Activated naive CD4-positive, alpha-beta T cell treated with anti-CD3 and anti-CD28 coated beads, Interleukin-2, amount 50 U/mL, for 24 hours (primary cell): ENCODE data around the gene MAPK12.

Source experiments
- H3K27ac Mint-ChIP-seq: one replicate; pipeline ENCODE4 v1.8.0; 2021; ENCODE audit warnings: mild to moderate bottlenecking, mixed read lengths
- H3K27me3 Mint-ChIP-seq: one replicate; pipeline ENCODE4 v1.8.0; 2021; ENCODE audit warnings: mixed read lengths
- H3K36me3 Mint-ChIP-seq: one replicate; pipeline ENCODE4 v1.8.0; 2021; ENCODE audit warnings: mixed read lengths
- H3K4me1 Mint-ChIP-seq: one replicate; pipeline ENCODE4 v1.8.0; 2021; ENCODE audit warnings: mixed read lengths
- H3K4me3 Mint-ChIP-seq: one replicate; pipeline ENCODE4 v1.8.0; 2021; ENCODE audit warnings: mild to moderate bottlenecking, mixed read lengths
- H3K9me3 Mint-ChIP-seq: one replicate; pipeline ENCODE4 v1.8.0; 2021; ENCODE audit warnings: mixed read lengths

Gene MAPK12

GRCh38 chr22:50266994-50267393 lies 5.5 kb upstream of the MAPK12 start:
- H3K9me3 Mint-ChIP-seq, result no peaks in the 10 kb centered on the region
- H3K4me3 Mint-ChIP-seq, result no peak overlapping the region
- H3K36me3 Mint-ChIP-seq, result no peaks in the 10 kb centered on the region
- H3K4me1 Mint-ChIP-seq, result peaks cover 7% of the 10 kb centered on the region
- peaks cover 5% of the 10 kb centered on the region for H3K27me3 Mint-ChIP-seq
- H3K27ac Mint-ChIP-seq, result no peak overlapping the region

- Mint-ChIP-seq H3K27me3 (peaks cover 6% of the 10 kb centered on the region), H3K27ac (no peak overlapping the region), H3K9me3 (no peaks in the 10 kb centered on the region), H3K4me3 (no peak overlapping the region), H3K36me3 (no peaks in the 10 kb centered on the region), H3K4me1 (peaks cover 8% of the 10 kb centered on the region)
These were observed 3.6 kb upstream of the MAPK12 start for GRCh38 chr22:50264946-50265669.

- H3K9me3 Mint-ChIP-seq, result no peaks in the 10 kb centered on the region
- H3K27me3 Mint-ChIP-seq, result peaks cover 6% of the 10 kb centered on the region
- H3K4me1 Mint-ChIP-seq, result peaks cover 8% of the 10 kb centered on the region
- no peak overlapping the region for H3K4me3 Mint-ChIP-seq
- H3K27ac Mint-ChIP-seq, result no peak overlapping the region
- H3K36me3 Mint-ChIP-seq, result no peaks in the 10 kb centered on the region
These were observed 2.7 kb upstream of the MAPK12 start for GRCh38 chr22:50264104-50264745.

- Mint-ChIP-seq H3K27me3 (peaks cover 8% of the 10 kb centered on the region), H3K4me3 (peak overlapping the region; percentile 26), H3K36me3 (no peaks in the 10 kb centered on the region), H3K4me1 (peaks cover 6% of the 10 kb centered on the region), H3K27ac (no peak overlapping the region), H3K9me3 (no peaks in the 10 kb centered on the region)
These were observed 1.6 kb upstream of the MAPK12 start for GRCh38 chr22:50262973-50263617.

- Mint-ChIP-seq H3K27me3 (peaks cover 8% of the 10 kb centered on the region), H3K9me3 (no peaks in the 10 kb centered on the region), H3K36me3 (no peaks in the 10 kb centered on the region), H3K27ac (peak overlapping the region; percentile 46), H3K4me1 (peaks cover 6% of the 10 kb centered on the region), H3K4me3 (peak overlapping the region; percentile 51)
These were observed 1.0 kb upstream of the MAPK12 start for GRCh38 chr22:50262460-50262911.

- no peak overlapping the region for H3K27ac Mint-ChIP-seq
- peaks cover 6% of the 10 kb centered on the region for H3K4me1 Mint-ChIP-seq
- H3K9me3 Mint-ChIP-seq, result no peaks in the 10 kb centered on the region
- H3K36me3 Mint-ChIP-seq, result no peaks in the 10 kb centered on the region
- H3K4me3 Mint-ChIP-seq, result peak overlapping the region; percentile 23
- peaks cover 9% of the 10 kb centered on the region for H3K27me3 Mint-ChIP-seq
These were observed 475 bp downstream of the MAPK12 start for GRCh38 chr22:50260801-50261614.

GRCh38 chr22:50260434-50260800 lies 1.1 kb downstream of the MAPK12 start:
- no peak overlapping the region for H3K4me3 Mint-ChIP-seq

GRCh38 chr22:50259302-50259701 lies 2.2 kb downstream of the MAPK12 start:
- Mint-ChIP-seq H3K27ac (no peak overlapping the region), H3K4me3 (no peak overlapping the region), H3K9me3 (no peaks in the 10 kb centered on the region), H3K36me3 (no peaks in the 10 kb centered on the region), H3K27me3 (peaks cover 9% of the 10 kb centered on the region), H3K4me1 (peaks cover 6% of the 10 kb centered on the region)

More at GRCh38 chr22:50260434-50260800, 1.1 kb downstream of the MAPK12 start:
- Mint-ChIP-seq H3K4me1 (peaks cover 6% of the 10 kb centered on the region), H3K27ac (no peak overlapping the region), H3K36me3 (no peaks in the 10 kb centered on the region), H3K27me3 (peaks cover 9% of the 10 kb centered on the region), H3K9me3 (no peaks in the 10 kb centered on the region)

GRCh38 chr22:50258361-50259292 lies 2.9 kb downstream of the MAPK12 start:
- no peaks in the 10 kb centered on the region for H3K36me3 Mint-ChIP-seq
- H3K27me3 Mint-ChIP-seq, result peaks cover 9% of the 10 kb centered on the region
- H3K4me3 Mint-ChIP-seq, result no peak overlapping the region
- H3K4me1 Mint-ChIP-seq, result peaks cover 6% of the 10 kb centered on the region
- no peak overlapping the region for H3K27ac Mint-ChIP-seq
- no peaks in the 10 kb centered on the region for H3K9me3 Mint-ChIP-seq

GRCh38 chr22:50257451-50258360 lies 3.8 kb downstream of the MAPK12 start:
- Mint-ChIP-seq H3K27ac (no peak overlapping the region), H3K4me3 (no peak overlapping the region), H3K9me3 (no peaks in the 10 kb centered on the region), H3K36me3 (no peaks in the 10 kb centered on the region), H3K27me3 (peaks cover 9% of the 10 kb centered on the region), H3K4me1 (peaks cover 6% of the 10 kb centered on the region)

GRCh38 chr22:50257041-50257440 lies 4.4 kb downstream of the MAPK12 start:
- H3K27me3 Mint-ChIP-seq, result peaks cover 5% of the 10 kb centered on the region
- no peak overlapping the region for H3K27ac Mint-ChIP-seq
- no peaks in the 10 kb centered on the region for H3K9me3 Mint-ChIP-seq
- no peaks in the 10 kb centered on the region for H3K36me3 Mint-ChIP-seq
- H3K4me3 Mint-ChIP-seq, result no peak overlapping the region
- peaks cover 2% of the 10 kb centered on the region for H3K4me1 Mint-ChIP-seq

- Mint-ChIP-seq H3K27me3 (peaks cover 3% of the 10 kb centered on the region), H3K9me3 (no peaks in the 10 kb centered on the region), H3K4me3 (no peak overlapping the region), H3K36me3 (no peaks in the 10 kb centered on the region), H3K4me1 (no peaks in the 10 kb centered on the region), H3K27ac (no peak overlapping the region)
These were observed 5.1 kb downstream of the MAPK12 start for GRCh38 chr22:50256258-50256862.

GRCh38 chr22:50255607-50256006 lies 5.9 kb downstream of the MAPK12 start:
- Mint-ChIP-seq H3K36me3 (no peaks in the 10 kb centered on the region), H3K4me3 (no peak overlapping the region), H3K9me3 (no peaks in the 10 kb centered on the region), H3K27ac (no peak overlapping the region), H3K27me3 (peaks cover 3% of the 10 kb centered on the region), H3K4me1 (no peaks in the 10 kb centered on the region)
